HG03520 (cell line): ENCODE measurements around the gene DMAC2L.

Experiments
- ATAC-seq: cut with Tn5 transposase; IDR thresholded peaks from one replicate; pipeline ENCODE4 v1.9.1; 2021; ENCODE audit warnings: mild to moderate bottlenecking, moderate library complexity; ENCODE audit not compliant: unreplicated experiment

DMAC2L gene

DNA sequence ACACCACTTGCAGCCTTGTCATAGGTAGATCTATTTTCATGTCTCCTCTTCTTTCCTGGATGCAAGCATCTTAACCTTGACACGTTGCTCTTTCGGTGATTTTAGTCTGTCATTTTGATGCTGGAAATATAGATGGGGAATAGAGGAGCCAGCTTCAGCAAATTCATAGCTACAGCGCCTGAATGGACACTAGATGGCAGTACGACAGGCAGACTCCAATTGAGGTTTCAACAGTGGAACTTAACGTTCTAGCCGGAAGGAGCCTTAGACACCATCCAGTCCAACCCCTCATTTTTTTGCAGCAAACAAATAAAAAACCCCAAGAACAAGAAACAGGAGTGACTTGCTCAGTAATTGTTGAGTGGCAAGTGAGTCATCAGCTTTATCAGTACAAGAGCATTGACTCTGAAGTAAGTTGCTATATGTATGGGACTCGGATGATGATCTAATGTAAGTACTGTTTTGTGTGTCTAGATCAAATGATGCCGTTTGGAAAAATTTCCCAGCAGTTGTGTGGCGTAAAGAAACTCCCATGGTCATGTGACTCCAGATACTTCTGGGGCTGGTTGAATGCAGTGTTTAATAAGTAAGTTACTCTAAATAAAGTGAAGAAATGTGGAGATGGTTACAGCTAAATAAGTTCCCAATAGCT lies 9.0 kb downstream of the DMAC2L start:
- peak; percentile 83 for ATAC-seq

DNA sequence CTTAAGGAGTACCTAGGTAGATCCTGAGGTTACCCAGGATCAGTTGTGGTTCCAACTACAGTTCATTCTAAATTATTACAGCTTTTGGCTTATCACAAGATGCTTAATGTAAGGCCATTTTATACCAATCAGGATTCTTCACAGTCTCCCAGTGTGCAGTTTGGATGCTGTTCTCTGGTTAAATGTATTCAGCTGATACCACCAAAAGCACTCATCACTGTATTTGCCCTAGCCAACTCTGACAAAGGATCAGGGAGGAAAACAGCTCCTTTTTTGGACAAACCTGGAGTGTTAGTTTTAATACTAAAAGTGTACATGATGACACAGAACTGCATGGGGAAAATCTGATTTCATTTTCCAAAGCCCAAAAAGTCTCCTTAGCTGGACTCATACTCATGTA lies 19.5 kb downstream of the DMAC2L start:
- no peak for ATAC-seq

DNA sequence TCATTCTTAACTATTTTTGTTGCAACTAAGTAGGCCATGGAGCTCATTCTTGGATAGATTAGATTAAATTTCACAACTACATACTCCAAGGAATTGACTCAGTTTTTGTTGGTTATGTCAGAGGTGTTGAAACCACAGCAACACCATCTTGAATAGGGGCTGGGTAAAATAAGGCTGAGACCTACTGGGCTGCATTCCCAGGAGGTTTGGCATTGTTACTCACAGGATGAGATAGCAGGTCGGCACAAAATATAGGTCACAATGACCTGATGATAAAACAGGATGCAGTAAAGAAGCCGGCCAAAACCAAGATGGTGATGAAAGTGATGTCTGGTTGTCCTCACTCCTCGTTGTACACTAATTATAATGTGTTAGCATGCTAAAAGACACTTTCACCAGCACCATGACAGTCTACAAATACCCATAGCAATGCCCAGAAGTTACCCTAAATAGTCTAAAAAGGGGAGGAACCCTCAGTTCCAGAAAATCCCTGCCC lies 20.9 kb downstream of the DMAC2L start:
- no peak for ATAC-seq

DNA sequence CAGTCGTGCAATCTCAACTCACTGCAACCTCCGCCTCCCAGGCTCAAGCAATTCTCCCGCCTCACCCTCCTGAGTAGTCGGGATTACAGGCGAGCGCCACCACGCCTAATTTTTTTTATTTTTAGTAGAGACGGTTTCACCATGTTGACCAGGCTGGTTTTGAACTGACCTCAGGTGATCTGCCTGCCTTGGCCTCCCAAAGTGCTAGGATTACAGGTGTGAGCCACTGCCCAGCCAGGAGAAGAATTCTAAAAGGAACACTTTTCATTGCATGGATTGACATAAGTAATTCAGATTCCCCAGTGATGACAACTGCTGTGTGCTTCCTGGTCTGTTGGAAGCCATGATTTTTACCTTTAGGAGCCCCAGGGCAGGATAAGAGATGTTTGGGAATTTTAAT lies 22.1 kb downstream of the DMAC2L start:
- no peak for ATAC-seq

DNA sequence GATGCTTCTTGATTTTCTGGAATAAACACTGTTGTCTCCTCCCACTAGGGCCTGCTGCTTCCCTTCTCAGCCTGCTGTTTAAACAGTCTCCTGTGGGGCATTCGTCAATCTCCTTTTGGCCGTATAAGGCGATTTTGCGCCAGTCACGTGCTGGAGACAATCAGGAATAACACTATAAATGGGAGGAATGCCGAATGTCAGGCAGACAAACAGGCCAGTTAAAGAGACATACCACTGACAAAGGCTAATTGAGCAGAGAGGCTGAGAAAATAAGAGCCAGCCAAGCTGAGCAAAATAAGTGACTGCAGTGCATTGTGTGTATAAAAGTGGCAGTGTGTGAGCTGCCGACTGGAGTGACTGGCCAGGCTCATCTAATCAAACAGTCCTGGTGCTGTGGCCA lies 23.3 kb downstream of the DMAC2L start:
- ATAC-seq, result no peak

DNA sequence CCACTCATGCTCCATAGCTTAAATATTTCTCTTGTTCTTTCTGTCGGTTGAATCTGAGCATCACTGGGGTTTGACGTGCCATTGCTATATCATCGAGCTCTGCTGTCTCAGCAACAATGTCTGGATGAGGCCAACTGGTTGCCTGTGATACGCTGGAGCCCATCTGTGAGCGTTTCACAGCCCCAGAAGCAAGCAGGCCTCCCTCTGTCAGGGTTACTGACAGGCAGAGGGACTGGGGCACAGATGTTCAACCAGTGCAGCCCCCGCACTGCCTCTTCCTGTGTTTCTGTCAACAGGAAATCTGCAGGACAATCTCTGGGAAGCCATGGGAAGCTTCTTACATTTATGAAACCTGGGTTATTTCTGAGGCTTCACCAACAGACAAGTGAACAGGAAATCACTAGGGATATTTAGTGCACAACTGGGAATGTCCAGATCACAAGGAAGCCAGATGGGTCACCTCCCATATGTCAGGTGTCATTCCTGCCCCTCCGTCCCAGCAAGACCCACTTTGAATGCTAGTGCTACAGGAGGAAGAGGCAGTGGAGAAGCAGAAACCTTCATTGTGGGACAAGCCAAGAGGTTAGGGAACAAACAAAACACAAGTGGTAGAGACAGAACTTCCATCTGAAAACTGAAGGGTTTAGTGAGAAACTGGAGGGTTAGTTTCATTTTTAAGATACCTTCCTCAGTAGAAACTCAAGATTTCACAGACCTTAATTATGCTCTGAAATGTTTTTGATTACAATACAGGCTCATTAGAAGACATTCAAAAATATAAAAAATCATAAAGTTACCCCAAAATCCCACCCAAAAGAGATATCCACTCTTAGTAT lies 24.1 kb downstream of the DMAC2L start:
- no peak for ATAC-seq

DNA sequence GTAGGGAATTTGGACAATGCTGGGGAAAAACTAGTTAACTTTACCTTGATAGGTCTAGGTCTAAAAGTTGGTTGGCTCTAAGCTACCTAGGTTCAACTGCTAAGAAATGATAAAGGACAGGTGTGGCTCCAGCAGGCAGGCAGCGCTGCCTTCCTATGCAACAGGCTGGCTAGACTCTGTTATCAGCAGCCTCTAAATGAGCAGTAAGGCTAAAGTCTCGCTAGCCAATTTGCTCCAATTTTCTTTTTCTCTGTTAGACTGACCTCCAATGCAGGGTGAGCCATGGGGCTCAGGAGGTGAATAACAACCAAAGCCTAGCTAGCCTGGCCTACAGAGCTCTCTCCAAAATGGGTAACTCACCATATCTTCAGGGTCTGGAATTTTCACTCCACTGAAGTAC lies 26.5 kb downstream of the DMAC2L start:
- no peak for ATAC-seq

DNA sequence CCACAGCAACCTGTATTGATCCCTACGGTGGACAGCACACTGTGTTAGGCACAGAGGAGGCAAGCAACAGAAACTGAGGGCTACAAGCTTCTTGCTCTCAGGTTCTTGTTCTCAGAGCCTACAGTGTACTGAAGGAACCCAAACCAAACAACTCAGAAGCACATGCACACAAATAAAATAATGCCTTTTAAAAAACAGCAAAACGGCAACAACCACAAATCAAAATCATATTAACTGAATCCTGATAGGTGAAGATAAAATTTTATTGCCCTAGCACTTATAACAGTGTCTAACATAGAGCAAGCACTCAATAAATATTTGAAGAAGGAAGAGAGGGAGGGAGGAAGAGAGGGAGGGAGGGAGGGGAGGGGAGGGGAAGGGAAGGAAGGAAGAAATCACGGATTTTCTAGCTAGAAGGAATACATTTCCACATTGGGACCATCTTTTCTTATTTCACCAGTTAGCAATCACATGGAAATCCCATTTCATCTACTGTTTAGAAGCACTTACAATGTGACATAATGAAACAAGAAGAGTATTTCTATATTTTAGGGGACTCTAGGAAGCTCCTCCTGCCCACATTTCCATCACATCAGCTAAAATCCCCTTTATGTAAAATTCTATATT lies 27.2 kb downstream of the DMAC2L start:
- no peak for ATAC-seq

DNA sequence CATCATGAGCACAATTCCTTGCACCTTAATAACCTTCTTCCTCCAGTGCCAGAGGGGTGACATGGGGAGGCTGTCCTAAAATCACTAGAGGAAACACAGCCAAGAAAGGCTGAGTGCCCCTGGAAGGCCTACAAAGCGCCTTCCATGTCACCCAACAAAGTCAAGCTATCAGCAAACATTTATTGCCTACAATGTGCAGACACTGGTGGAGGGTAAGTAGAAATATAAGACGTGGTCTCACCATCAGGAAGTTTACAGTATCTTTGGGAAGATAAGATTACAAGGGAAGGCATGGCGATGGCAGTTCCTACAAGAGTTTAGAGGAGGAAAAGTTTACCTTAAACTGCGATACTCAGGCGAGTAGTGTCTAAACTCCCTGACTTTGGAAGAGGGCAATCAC lies 27.9 kb downstream of the DMAC2L start:
- no peak for ATAC-seq

DNA sequence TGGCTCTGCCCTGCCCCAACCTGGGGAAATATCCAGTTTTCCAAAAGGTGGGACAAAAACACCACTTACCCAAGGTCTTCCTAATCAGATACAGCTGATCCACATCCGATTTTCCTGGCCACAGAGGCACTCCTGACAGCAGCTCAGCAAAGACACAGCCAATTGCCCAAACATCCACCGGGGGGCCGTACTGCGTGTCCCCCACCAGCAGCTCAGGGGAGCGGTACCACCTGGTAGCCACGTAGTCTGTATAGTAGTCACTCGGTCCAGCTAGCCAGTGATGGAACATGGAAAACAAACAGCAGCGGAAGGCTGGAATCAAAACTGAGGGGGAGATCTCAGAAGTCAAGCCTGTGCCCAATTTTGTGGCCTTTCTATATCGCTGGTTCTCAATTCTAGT lies 28.8 kb downstream of the DMAC2L start:
- ATAC-seq, result no peak

DNA sequence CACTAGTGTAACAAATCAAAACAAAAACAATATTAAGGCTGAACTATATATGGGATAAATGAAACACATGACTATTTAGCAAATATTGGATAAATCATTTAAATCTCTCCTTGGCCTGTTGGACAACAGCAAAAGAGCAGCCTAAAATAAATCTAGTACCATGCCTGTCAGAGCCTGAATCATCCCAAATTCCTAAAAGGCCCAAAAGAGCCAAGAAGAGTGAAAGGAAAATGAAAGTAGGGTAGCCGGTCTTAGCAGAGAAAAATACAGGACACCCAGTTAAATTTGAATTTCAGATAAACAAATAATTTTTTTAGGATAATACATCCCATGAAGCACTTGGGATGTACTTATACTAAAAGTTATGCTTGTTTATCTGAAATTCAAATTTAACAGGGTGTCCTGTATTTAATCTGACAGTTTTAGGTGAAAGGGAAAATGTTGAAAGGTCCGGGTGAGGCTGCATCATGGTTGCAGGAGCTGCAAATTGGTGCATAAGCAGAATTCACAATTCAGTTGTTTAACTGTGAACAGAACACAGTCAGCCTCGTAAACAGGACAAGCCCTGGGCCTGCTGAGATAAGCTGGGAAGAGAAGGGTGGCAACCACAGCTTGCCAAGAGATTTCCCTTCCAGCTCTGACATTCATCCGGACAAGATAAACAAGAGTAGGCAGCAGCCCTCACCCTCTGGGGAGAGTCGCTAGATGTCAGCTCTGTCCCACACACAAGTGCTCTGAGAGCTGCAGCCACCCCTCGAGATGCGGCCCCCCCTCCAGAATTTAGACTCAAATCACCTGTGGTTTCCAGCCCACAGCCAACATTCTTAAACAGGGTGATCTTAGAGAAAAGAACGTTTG lies 30.3 kb downstream of the DMAC2L start:
- no peak for ATAC-seq

DNA sequence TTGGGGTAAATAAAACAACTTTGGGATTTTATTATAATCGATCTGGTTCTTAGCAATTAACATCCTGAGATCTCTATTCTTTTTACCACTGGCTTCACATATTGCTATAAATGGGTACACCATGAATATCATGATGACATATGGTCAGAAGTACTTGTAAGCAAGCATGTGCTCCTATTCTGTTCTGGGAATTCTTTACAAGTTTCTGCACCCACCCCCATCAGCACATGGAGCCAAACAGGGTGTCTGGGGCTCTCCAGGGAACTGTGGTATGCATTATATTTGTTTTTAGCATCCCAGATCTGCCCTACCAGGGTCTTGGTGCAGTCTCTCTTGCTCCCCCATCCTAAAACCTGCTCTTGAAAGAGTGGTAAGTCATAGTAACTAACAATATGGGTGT lies 31.3 kb downstream of the DMAC2L start:
- ATAC-seq, result no peak

DNA sequence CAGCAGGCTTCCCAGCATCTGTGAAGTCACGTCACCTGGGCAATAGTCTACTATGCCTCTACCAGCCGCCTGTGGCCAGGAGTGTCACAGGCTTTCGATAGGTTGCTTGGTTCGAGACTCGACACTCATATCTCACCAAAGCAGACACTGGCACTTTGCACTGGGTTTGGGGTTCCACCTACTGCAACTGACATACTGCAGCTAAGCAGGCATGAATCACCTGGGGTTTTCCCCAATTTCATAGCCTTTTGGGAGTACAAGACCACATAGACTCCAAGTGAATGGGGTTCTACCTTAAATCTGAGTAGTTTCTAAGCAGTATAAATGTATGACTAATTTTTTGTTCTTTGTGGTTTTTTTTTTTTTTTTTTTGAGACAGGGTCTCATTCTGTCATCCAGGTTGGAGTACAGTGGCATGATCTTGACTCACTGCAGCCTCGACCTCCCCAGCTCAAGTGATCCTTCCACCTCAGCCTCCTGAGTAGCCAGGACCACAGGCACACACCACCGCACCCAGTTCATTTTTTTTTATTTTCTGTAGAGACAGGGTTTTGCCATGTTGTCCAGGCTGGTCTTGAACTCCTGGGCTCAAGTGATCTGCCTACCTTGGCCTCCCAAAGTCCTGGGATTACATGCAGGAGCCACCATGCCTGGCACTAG lies 32.1 kb downstream of the DMAC2L start:
- ATAC-seq, result peak; percentile 64

DNA sequence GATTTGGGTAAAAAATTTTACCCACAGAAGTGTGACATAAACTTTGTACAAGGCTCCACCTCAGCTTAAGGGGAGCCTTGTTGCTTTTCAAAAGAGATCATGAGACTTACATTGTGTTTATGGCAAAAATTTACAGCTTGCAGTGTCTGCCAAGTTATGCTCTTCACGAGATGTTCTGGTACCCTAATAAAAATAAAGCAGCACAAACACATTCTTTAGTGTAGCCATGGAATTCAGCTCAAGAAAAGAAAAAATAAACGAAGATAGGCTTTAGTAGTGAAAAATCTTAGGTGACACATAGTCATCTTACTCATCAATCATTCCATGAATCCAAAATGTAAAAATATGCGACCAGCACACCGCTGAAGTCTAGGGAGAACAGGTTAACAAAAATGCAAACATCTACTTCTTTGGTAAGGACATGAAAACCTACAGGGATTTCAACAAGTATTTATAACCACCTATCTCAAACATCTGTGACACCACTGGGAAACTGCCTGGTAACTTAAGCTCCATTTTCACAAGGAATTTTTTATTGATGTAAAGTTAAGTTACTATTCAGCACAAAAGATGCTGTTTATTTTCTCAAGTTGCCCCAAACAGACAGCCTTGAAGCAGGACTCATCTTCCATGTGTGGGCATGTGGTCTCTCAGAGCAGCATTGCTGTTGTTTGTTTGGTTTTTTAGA lies 32.9 kb downstream of the DMAC2L start:
- ATAC-seq, result no peak

DNA sequence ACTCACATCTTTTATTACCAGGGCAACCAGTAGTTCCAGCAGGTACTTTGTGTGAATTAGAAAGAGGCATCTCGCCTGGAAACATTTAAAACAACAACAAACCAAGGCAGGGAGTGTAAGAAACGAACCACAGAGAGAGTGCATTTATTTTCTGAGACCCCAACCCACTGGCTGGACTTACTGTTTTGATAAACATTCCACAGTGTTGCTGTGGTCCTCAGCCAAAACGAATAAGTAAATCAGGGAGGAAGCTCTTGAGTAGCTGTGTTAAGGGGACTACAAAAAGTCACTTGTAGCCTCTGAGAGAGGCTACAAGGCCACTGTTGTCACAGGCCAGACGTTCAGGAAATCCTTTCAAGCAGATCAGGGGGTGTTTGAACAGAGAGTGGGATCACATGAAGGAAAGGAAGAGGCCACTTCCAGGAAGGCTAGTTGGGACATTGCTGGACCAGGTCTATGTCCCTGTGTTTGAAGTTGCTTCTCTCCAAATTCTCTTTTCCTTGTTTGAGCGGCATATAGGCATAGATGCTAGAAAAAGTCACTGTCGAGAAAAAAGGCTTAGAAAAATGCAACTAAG lies 33.8 kb downstream of the DMAC2L start:
- ATAC-seq, result no peak

DNA sequence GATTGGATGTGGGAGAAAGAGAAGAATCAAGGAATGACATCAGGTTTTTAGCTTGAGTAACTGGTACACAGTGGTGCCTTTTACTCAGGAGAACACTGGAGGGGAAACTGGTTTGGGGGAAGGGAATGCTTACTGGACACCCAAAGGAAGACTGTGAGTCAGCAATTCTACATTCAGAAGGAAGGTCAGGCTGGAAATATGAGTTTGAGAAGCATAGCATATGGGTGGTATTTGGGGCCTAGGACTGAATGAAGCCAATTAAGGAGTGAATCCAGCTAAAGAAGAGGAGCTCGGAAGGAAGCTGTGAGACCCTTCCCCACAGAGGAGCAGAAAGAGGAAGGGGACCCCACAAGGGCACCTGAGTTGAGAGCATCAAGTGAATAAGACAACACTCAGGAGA lies 35.4 kb downstream of the DMAC2L start:
- no peak for ATAC-seq

DNA sequence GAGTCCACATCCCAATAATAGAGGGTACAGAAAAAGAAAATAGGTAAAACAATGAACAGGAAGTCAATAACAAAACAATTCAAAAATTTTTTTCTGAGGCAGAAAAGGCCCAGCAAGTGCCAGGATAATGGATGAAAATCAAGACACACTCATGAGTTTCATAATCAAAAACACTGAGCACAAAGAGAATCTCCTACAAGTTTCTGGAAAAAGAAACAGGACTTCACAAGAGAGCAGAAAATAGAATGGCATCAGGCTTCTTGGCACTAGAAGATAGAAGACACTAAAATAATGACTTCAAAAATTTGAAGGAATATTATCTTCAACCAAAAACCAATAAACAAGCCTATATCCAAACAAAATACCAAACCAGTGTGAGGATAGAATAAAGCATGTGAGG lies 36.8 kb downstream of the DMAC2L start:
- no peak for ATAC-seq

DNA sequence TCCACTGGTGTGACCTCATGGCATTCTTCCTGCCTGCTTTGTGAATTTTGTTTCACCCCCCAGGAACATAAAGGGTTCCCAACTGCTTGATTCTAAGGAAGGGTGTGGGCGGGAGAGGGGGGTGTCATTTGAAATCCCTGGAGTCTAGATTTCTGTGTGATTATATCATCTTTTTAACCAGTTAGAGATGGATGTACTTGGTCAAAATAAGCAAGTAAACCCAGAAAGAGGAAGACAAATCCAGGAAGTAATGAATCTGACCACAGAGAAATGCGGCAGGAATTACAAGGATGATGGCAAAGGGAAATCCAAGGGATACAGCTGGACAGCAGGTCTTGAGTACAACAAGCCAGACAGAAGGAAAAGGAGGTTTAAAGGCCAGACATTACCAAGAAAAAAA lies 38.9 kb downstream of the DMAC2L start:
- ATAC-seq, result no peak

DNA sequence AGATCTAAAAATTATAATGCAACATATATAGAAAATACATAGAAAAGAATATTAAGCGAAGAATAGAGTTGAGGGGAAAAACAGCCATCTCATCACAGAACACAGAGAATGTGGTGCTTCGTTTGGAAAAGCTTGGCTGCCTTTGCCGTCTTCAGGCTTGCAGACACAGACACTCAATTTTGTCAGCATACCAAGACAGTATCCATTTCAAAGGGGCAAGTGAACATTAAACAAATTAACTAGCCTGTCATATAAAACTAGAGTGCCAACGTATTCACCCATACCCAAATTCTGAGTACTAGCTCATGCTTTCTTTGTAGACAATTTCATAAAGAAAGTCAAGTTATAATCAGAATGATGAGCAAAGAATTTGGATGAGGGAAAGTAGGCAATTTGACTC lies 40.5 kb downstream of the DMAC2L start:
- no peak for ATAC-seq

DNA sequence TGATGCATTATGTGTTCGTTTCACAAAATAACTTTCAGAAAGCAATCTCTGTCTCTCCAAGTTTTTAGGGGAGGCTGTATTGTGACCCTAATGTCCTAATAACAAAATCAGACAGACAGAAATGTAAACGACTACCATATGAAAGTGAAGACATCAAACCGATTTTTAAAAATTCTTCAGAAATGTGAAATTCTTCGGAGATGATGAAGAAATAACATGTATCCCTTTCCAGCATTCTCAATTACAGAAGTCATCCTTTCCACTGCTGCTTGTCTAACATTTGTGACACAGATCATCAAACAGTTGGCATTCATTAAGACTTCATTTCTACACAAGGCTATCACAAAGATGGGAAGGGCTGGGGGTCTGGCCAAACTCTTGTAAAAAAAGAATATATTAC lies 41.0 kb downstream of the DMAC2L start:
- no peak for ATAC-seq
